H9 (cell line): ENCODE data around the gene PACSIN2. TPM values are rescaled to one million over a fixed set of nuclear protein-coding genes. Genes with fewer than 3 reads are reported as not detected.

Source experiments
- DNase-seq: peaks from one replicate; pipeline ENCODE4 v3.0.0-alpha.2; 2017
- H2AFZ ChIP-seq: one replicate; pipeline ENCODE4 v1.6.1; 2013; ENCODE audit warnings: mild to moderate bottlenecking, low read length, control low read depth, moderate library complexity
- H2AK5ac ChIP-seq: 2 replicates; pipeline ENCODE4 v1.6.1; 2013; ENCODE audit warnings: low read length, control low read depth, mixed read lengths; ENCODE audit not compliant: insufficient read length
- H2BK120ac ChIP-seq: one replicate; pipeline ENCODE4 v1.6.1; 2013; ENCODE audit warnings: low read depth, mild to moderate bottlenecking, low read length, control low read depth, inconsistent platforms; ENCODE audit not compliant: poor library complexity, severe bottlenecking
- H2BK12ac ChIP-seq: 2 replicates; pipeline ENCODE4 v1.6.1; 2013; ENCODE audit warnings: low read length, control low read depth, mixed read lengths, low read depth; ENCODE audit not compliant: insufficient read length
- H2BK15ac ChIP-seq: 2 replicates; pipeline ENCODE4 v1.6.1; 2013; ENCODE audit warnings: low read depth, low read length, control low read depth
- H2BK20ac ChIP-seq: one replicate; pipeline ENCODE4 v1.6.1; 2013; ENCODE audit warnings: low read depth, mild to moderate bottlenecking, low read length, control low read depth, inconsistent platforms; ENCODE audit not compliant: poor library complexity, severe bottlenecking
- H2BK5ac ChIP-seq: 2 replicates; pipeline ENCODE4 v1.6.1; 2013; ENCODE audit warnings: low read length, control low read depth, mixed read lengths; ENCODE audit not compliant: insufficient read length
- H3K14ac ChIP-seq: 2 replicates; pipeline ENCODE4 v1.6.1; 2013; ENCODE audit warnings: low read length, control low read depth; ENCODE audit not compliant: insufficient read depth
- H3K18ac ChIP-seq: 2 replicates; pipeline ENCODE4 v1.6.1; 2013; ENCODE audit warnings: low read depth, mild to moderate bottlenecking, mixed read lengths, low read length, control low read depth; ENCODE audit not compliant: insufficient read length
- H3K23ac ChIP-seq: 2 replicates; pipeline ENCODE4 v1.6.1; 2013; ENCODE audit warnings: low read length, control low read depth, mixed read lengths, low read depth; ENCODE audit not compliant: insufficient read length
- H3K23me2 ChIP-seq: 2 replicates; pipeline ENCODE4 v1.6.1; 2013; ENCODE audit warnings: low read depth, mild to moderate bottlenecking, mixed read lengths, low read length, control low read depth; ENCODE audit not compliant: insufficient read length, poor library complexity, severe bottlenecking
- H3K27ac ChIP-seq: 2 replicates; pipeline ENCODE4 v1.5.1; 2013; ENCODE audit warnings: low read length, control low read depth, mixed read lengths, low read depth; ENCODE audit not compliant: insufficient read length
- H3K27me3 ChIP-seq: 2 replicates; pipeline ENCODE4 v1.6.1; 2013; ENCODE audit warnings: low read length, control low read depth, inconsistent platforms; ENCODE audit not compliant: insufficient read depth
- H3K4ac ChIP-seq: 2 replicates; pipeline ENCODE4 v1.6.1; 2013; ENCODE audit warnings: low read depth, mild to moderate bottlenecking, control low read depth, inconsistent platforms, low read length, moderate library complexity
- H3K4me1 ChIP-seq: 2 replicates; pipeline ENCODE4 v1.6.1; 2013; ENCODE audit warnings: low read length, control low read depth, inconsistent platforms; ENCODE audit not compliant: insufficient read depth
- H3K4me2 ChIP-seq: 2 replicates; pipeline ENCODE4 v1.6.1; 2013; ENCODE audit warnings: low read length, control low read depth, mixed read lengths; ENCODE audit not compliant: insufficient read length, insufficient read depth
- H3K56ac ChIP-seq: 2 replicates; pipeline ENCODE4 v1.6.1; 2013; ENCODE audit warnings: low read depth, mild to moderate bottlenecking, mixed read lengths, low read length, control low read depth; ENCODE audit not compliant: insufficient read length
- H3K79me1 ChIP-seq: 2 replicates; pipeline ENCODE4 v1.6.1; 2013; ENCODE audit warnings: low read depth, mild to moderate bottlenecking, moderate library complexity, low read length, control low read depth, inconsistent platforms; ENCODE audit not compliant: insufficient read depth, poor library complexity, severe bottlenecking
- H3K79me2 ChIP-seq: 2 replicates; pipeline ENCODE4 v1.6.1; 2013; ENCODE audit warnings: low read length, control low read depth, inconsistent platforms; ENCODE audit not compliant: insufficient read depth
- H3K9ac ChIP-seq: 2 replicates; pipeline ENCODE4 v1.6.1; 2013; ENCODE audit warnings: low read length, control low read depth, mixed read lengths; ENCODE audit not compliant: insufficient read length; ENCODE audit errors: extremely low read depth
- H3K9me3 ChIP-seq: one replicate; pipeline ENCODE4 v1.6.1; 2013; ENCODE audit warnings: low read depth, low read length, inconsistent platforms; ENCODE audit not compliant: control insufficient read depth
- H3T11ph ChIP-seq: one replicate; pipeline ENCODE4 v1.6.1; 2013; ENCODE audit warnings: mild to moderate bottlenecking, low read length, control low read depth, inconsistent platforms
- H4K20me1 ChIP-seq: one replicate; pipeline ENCODE4 v1.6.1; 2013; ENCODE audit not compliant: control insufficient read depth, insufficient read length, insufficient read depth
- H4K5ac ChIP-seq: 2 replicates; pipeline ENCODE4 v1.6.1; 2013; ENCODE audit warnings: low read depth, mild to moderate bottlenecking, mixed read lengths, low read length, control low read depth; ENCODE audit not compliant: insufficient read length
- H4K8ac ChIP-seq: replicated peaks from 2 replicates; pipeline ENCODE4 v1.6.1; 2013; ENCODE audit warnings: low read length, control low read depth, mixed read lengths, low read depth; ENCODE audit not compliant: insufficient read length
- H4K91ac ChIP-seq: 2 replicates; pipeline ENCODE4 v1.6.1; 2013; ENCODE audit warnings: low read depth, mild to moderate bottlenecking, moderate library complexity, mixed read lengths, low read length, control low read depth; ENCODE audit not compliant: insufficient read length
- H3K27ac Mint-ChIP-seq, 3 experiments: 2 replicates in 2 of 3; 3 replicates in 1 of 3; pipeline ENCODE4 v1.8.0; 2020 to 2021; ENCODE audit warnings: mixed read lengths in 3 of 3, mild to moderate bottlenecking in 1 of 3, moderate library complexity in 1 of 3
- H3K27me3 Mint-ChIP-seq: 2 replicates; pipeline ENCODE4 v1.8.0; 2021; ENCODE audit warnings: low read depth, mild to moderate bottlenecking, moderate library complexity, mixed read lengths
- H3K36me3 Mint-ChIP-seq, 3 experiments: 2 replicates in 2 of 3; 3 replicates in 1 of 3; pipeline ENCODE4 v1.8.0; 2020 to 2021; ENCODE audit warnings: low read depth in 3 of 3, mixed read lengths in 3 of 3; ENCODE audit not compliant: insufficient read depth in 1 of 3
- H3K4me1 Mint-ChIP-seq, 2 experiments: 2 replicates each; pipeline ENCODE4 v1.8.0; 2020; ENCODE audit warnings: mixed read lengths in 2 of 2
- H3K4me3 Mint-ChIP-seq, 2 experiments: 2 replicates in 1 of 2; 3 replicates in 1 of 2; pipeline ENCODE4 v1.8.0; 2020 to 2021; ENCODE audit warnings: mild to moderate bottlenecking in 2 of 2, mixed read lengths in 2 of 2, moderate library complexity in 1 of 2
- H3K9me3 Mint-ChIP-seq, 2 experiments: 2 replicates in 1 of 2; 3 replicates in 1 of 2; pipeline ENCODE4 v1.8.0; 2020; ENCODE audit warnings: mild to moderate bottlenecking in 2 of 2, mixed read lengths in 2 of 2, moderate library complexity in 1 of 2
- CTCF ChIP-seq: fragments of 200-600 bp; sonication (generic); conservative IDR thresholded peaks from 3 replicates; pipeline ENCODE4 v1.8.0; 2021; ENCODE audit warnings: antibody characterized with exemption, mild to moderate bottlenecking
- WGBS: extraction: QIAGEN DNeasy Blood & Tissue Kit; methylation state at CpG from one replicate; pipeline ENCODE4 v1.1.7; 2013; ENCODE audit warnings: missing lambda C conversion rate, low lambda C conversion rate, mixed read lengths; ENCODE audit not compliant: insufficient read length; ENCODE audit errors: extremely low coverage; 5-methylcytosine and 5-hydroxymethylcytosine counted together
- total RNA-seq: library from RNA; stranded (reverse); gene quantifications from 2 replicates; pipeline ENCODE4 v1.2.1, GENCODE V29; 2021

The PACSIN2 gene
- total RNA-seq, 1 experiment from 2014 or later, result 62.3 TPM

DNA sequence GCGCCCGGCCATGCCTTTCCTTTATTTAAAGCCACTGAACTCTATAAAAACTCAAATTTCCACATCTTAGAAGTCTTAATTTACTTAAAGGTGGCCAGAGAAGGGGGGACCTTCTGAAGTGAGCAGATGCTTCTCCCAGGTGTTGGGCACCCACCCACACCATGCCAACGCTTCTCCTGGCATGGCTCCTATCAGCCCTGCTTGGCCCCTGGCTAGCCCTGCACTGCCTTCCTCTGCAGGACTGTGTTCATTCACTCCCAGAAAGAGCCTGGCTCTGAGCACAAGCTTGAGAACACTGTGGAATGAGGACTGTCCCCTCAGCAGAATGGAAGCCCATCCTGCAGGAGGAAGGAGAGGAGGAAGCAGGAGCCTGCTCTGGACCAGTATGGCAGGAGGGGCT lies 123.3 kb downstream of the PACSIN2 start:
- no peak overlapping the region for H3K4me2 ChIP-seq
- no peak overlapping the region for H3K4ac ChIP-seq
- H3K4me1 ChIP-seq, result no peaks in the 10 kb centered on the region
- H2BK12ac ChIP-seq, result no peak overlapping the region
- H2BK20ac ChIP-seq, result no peak overlapping the region
- WGBS, result no CpG with 5 or more reads among the region's 3 CpGs
- H3K9me3 Mint-ChIP-seq, result no peaks in the 10 kb centered on the region
- H2BK5ac ChIP-seq, result no peak overlapping the region
- H4K91ac ChIP-seq, result no peak overlapping the region
- H3K79me1 ChIP-seq, result peaks cover 2% of the 10 kb centered on the region
- H4K5ac ChIP-seq, result no peak overlapping the region
- DNase-seq, result no peak
- no peak overlapping the region for H2AFZ ChIP-seq
- H3K4me3 Mint-ChIP-seq, result no peak overlapping the region
- H2AK5ac ChIP-seq, result no peak overlapping the region
- no peaks in the 10 kb centered on the region for H4K20me1 ChIP-seq
- no peaks in the 10 kb centered on the region for H3K9me3 ChIP-seq
- no peak overlapping the region for H3K56ac ChIP-seq
- H3K9ac ChIP-seq, result no peak overlapping the region
- H3K4me1 Mint-ChIP-seq, result peaks cover 15 to 18% of the 10 kb centered on the region in 2 experiments
- no peaks in the 10 kb centered on the region; the same call in 1 of the 2 replicates for H3K27me3 Mint-ChIP-seq
- H2BK120ac ChIP-seq, result no peak overlapping the region
- no peak overlapping the region for H2BK15ac ChIP-seq
- H3K36me3 Mint-ChIP-seq, result peaks cover 5 to 35% (median 28%) of the 10 kb centered on the region in 3 experiments; a peak in 6 of 7 replicates
- no peaks in the 10 kb centered on the region for H3K27me3 ChIP-seq
- H3T11ph ChIP-seq, result no peak overlapping the region
- H3K18ac ChIP-seq, result no peak overlapping the region
- no peak for TF ChIP-seq CTCF
- H3K23ac ChIP-seq, result no peak overlapping the region
- no peak overlapping the region for H3K14ac ChIP-seq
- no peak overlapping the region for H4K8ac ChIP-seq
- H3K23me2 ChIP-seq, result no peaks in the 10 kb centered on the region
- H3K27ac ChIP-seq, result no peak overlapping the region
- H3K79me2 ChIP-seq, result no peaks in the 10 kb centered on the region
- peak overlapping the region in 1 of 3 experiments; percentile 87; a peak in 2 of 7 replicates for H3K27ac Mint-ChIP-seq
